ENCODE data around the gene RPL38. TPM values are rescaled to one million over a fixed set of nuclear protein-coding genes. Genes with fewer than 3 reads are reported as not detected.
A peak's percentile ranks its signal among the peaks of the same experiment; 100 is the strongest.

RPL38 gene
- total and polyA plus RNA-seq, 4 donors, result 1,051 to 1,608 (median 1,150) TPM

DNA sequence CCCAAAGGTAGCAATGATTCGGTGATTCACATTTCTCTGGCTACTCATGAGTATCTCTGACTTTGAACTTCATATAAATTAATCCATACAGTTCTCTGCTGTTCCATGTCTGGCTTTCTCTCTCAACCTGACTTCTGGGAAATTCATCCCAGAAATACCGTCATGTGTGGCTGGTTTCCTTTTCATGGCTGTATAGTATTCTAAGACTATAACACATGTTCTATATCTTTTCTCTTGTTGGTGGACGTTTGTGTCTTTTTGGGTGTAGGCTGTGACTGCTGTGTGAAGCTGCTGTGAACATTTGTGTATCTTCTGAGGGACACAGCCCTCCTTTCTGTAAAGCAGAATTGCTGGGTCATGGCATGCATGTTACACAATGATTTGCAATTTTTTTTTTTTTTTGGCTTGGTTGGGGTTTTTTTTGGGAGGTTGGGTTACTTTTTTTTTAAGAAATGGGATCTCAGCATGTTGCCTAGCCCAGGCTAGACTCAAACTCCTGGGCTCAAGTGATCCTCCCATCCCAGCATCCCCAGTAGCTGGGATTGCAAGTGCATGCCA is 16.2 kb downstream of the RPL38 start:
- H3K27ac ChIP-seq (ENCODE audit: low read depth, low read length), result no peak overlapping the region
- H3K27me3 ChIP-seq (ENCODE audit: control insufficient read depth, insufficient read depth, low read length), result no peaks in the 10 kb centered on the region
- WGBS (ENCODE audit: insufficient coverage), result 100% methylated on average over 1 of the region's 3 CpGs
- peaks cover 54% of the 10 kb centered on the region for H3K36me3 ChIP-seq (ENCODE audit: control insufficient read depth, insufficient read depth, low read length)
- no peak for DNase-seq (ENCODE audit: low read depth in 4 of 6, low spot score in 6 of 6)
- H3K4me3 ChIP-seq (ENCODE audit: low read depth, low read length), result no peak overlapping the region
- no peaks in the 10 kb centered on the region for H3K9me3 ChIP-seq (ENCODE audit: control insufficient read depth, insufficient read depth, low read length)
- peaks cover 43% of the 10 kb centered on the region for H3K4me1 ChIP-seq (ENCODE audit: control insufficient read depth, insufficient read depth, low read length)

- Histone ChIP-seq H3K36me3 (ENCODE audit: control insufficient read depth, insufficient read depth, low read length) (peaks cover 59% of the 10 kb centered on the region), H3K9me3 (ENCODE audit: control insufficient read depth, insufficient read depth, low read length) (no peaks in the 10 kb centered on the region), H3K27ac (ENCODE audit: low read depth, low read length) (no peak overlapping the region), H3K4me3 (ENCODE audit: low read depth, low read length) (no peak overlapping the region), H3K27me3 (ENCODE audit: control insufficient read depth, insufficient read depth, low read length) (no peaks in the 10 kb centered on the region), H3K4me1 (ENCODE audit: control insufficient read depth, insufficient read depth, low read length) (peaks cover 37% of the 10 kb centered on the region)
- WGBS (ENCODE audit: insufficient coverage), result 93% methylated on average over 2 of the region's 2 CpGs
- DNase-seq (ENCODE audit: low read depth in 4 of 6, low spot score in 6 of 6), result no peak
Measured at GRCh38 chr17:74220219-74220618, 16.7 kb downstream of the RPL38 start.

DNA sequence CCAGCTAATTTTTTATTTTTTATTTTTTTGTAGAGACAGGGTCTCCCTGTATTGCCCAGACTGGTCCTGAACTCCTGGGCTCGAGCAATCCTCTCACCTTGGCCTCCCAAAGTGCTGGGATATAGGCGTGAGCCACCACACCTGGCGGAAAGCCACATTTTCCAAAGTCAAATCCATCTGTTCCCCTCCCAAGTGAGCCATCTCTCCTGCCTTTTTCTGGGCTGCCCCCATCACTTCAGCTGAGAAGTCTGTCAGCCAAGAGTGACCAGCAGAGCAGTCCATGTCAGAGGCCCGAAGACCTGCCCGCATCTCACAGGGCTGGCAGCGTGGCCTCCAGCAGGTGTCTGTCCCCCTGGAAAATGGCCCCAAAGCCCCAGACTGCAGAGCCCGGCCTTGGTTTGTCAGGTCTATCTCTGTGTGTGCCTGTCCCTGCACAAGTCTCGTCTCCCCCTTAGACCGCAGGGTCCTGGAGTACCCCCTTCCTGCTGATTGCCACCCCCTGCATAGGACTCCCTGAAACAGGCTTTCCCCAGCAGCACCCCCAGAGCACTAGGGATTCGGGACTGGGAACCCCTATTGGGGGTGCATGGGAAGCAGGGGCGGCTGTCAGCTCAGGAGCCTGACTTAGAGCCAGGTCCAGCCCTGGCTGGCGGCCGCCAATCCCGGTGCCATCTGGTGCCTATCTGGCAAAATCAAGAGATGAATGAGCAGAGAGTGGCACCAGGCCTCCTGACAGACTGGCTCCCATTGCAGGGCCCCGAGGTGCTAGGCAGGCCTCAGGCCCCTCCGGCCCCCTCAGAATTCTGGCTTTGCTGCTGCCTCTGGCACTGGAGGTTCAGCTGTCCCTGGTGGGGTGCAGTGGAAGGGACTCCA is 17.7 kb downstream of the RPL38 start:
- DNase-seq (ENCODE audit: low read depth in 4 of 6, low spot score in 6 of 6), result peak in 1 of 6 donors; percentile 71

GRCh38 chr17:74222399-74222798 is 18.9 kb downstream of the RPL38 start:
- Histone ChIP-seq H3K36me3 (ENCODE audit: control insufficient read depth, insufficient read depth, low read length) (peaks cover 64% of the 10 kb centered on the region), H3K4me3 (ENCODE audit: low read depth, low read length) (no peak overlapping the region), H3K9me3 (ENCODE audit: control insufficient read depth, insufficient read depth, low read length) (no peaks in the 10 kb centered on the region), H3K27ac (ENCODE audit: low read depth, low read length) (no peak overlapping the region), H3K27me3 (ENCODE audit: control insufficient read depth, insufficient read depth, low read length) (no peaks in the 10 kb centered on the region), H3K4me1 (ENCODE audit: control insufficient read depth, insufficient read depth, low read length) (peaks cover 15% of the 10 kb centered on the region)
- WGBS (ENCODE audit: insufficient coverage), result 96% methylated on average over 13 of the region's 13 CpGs
- no peak for DNase-seq (ENCODE audit: low read depth in 4 of 6, low spot score in 6 of 6)

More for the DNA sequence above, 17.7 kb downstream of the RPL38 start:
- no peaks in the 10 kb centered on the region for H3K27me3 ChIP-seq (ENCODE audit: control insufficient read depth, insufficient read depth, low read length)
- 82% methylated on average over 16 of the region's 16 CpGs for WGBS (ENCODE audit: insufficient coverage)
- H3K4me1 ChIP-seq (ENCODE audit: control insufficient read depth, insufficient read depth, low read length), result peaks cover 28% of the 10 kb centered on the region
- H3K27ac ChIP-seq (ENCODE audit: low read depth, low read length), result no peak overlapping the region
- no peak overlapping the region for H3K4me3 ChIP-seq (ENCODE audit: low read depth, low read length)
- H3K9me3 ChIP-seq (ENCODE audit: control insufficient read depth, insufficient read depth, low read length), result no peaks in the 10 kb centered on the region
- peaks cover 65% of the 10 kb centered on the region for H3K36me3 ChIP-seq (ENCODE audit: control insufficient read depth, insufficient read depth, low read length)

DNA sequence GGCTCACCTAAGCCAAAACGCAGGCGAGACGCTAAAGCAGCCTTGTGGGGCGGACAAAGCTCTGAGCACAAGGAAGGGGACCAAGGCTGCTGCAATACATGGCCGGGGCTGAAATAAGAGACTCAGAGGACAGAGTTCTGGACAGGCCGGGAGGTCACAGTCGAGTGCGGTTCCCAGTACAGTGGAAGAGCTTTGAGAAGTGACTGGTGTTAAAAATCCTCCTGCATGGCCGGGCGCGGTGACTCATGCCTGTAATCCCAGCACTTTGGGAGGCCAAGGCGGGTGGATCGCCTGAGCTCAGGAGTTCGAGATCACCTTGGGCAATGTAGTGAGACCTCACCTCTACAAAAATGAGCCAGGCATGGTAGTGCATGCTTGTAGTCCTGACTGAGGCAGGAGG is 20.4 kb downstream of the RPL38 start:
- peaks cover 4% of the 10 kb centered on the region for H3K4me1 ChIP-seq (ENCODE audit: control insufficient read depth, insufficient read depth, low read length)

GRCh38 chr17:74224959-74225725 is 21.7 kb downstream of the RPL38 start:
- Histone ChIP-seq H3K4me1 (ENCODE audit: control insufficient read depth, insufficient read depth, low read length) (peaks cover 4% of the 10 kb centered on the region), H3K36me3 (ENCODE audit: control insufficient read depth, insufficient read depth, low read length) (peaks cover 59% of the 10 kb centered on the region), H3K9me3 (ENCODE audit: control insufficient read depth, insufficient read depth, low read length) (no peaks in the 10 kb centered on the region), H3K27ac (ENCODE audit: low read depth, low read length) (no peak overlapping the region), H3K27me3 (ENCODE audit: control insufficient read depth, insufficient read depth, low read length) (no peaks in the 10 kb centered on the region), H3K4me3 (ENCODE audit: low read depth, low read length) (no peak overlapping the region)
- WGBS (ENCODE audit: insufficient coverage), result 94% methylated on average over 17 of the region's 20 CpGs
- DNase-seq (ENCODE audit: low read depth in 4 of 6, low spot score in 6 of 6), result no peak

More for the DNA sequence above, 20.4 kb downstream of the RPL38 start:
- Histone ChIP-seq H3K36me3 (ENCODE audit: control insufficient read depth, insufficient read depth, low read length) (peaks cover 57% of the 10 kb centered on the region), H3K27me3 (ENCODE audit: control insufficient read depth, insufficient read depth, low read length) (no peaks in the 10 kb centered on the region), H3K9me3 (ENCODE audit: control insufficient read depth, insufficient read depth, low read length) (no peaks in the 10 kb centered on the region), H3K27ac (ENCODE audit: low read depth, low read length) (no peak overlapping the region), H3K4me3 (ENCODE audit: low read depth, low read length) (no peak overlapping the region)
- DNase-seq (ENCODE audit: low read depth in 4 of 6, low spot score in 6 of 6), result no peak
- 92% methylated on average over 14 of the region's 14 CpGs for WGBS (ENCODE audit: insufficient coverage)

GRCh38 chr17:74226252-74226651 is 22.8 kb downstream of the RPL38 start:
- Histone ChIP-seq H3K9me3 (ENCODE audit: control insufficient read depth, insufficient read depth, low read length) (no peaks in the 10 kb centered on the region), H3K36me3 (ENCODE audit: control insufficient read depth, insufficient read depth, low read length) (peaks cover 63% of the 10 kb centered on the region), H3K27me3 (ENCODE audit: control insufficient read depth, insufficient read depth, low read length) (no peaks in the 10 kb centered on the region), H3K27ac (ENCODE audit: low read depth, low read length) (no peak overlapping the region), H3K4me1 (ENCODE audit: control insufficient read depth, insufficient read depth, low read length) (peaks cover 4% of the 10 kb centered on the region), H3K4me3 (ENCODE audit: low read depth, low read length) (no peak overlapping the region)
- 87% methylated on average over 6 of the region's 6 CpGs for WGBS (ENCODE audit: insufficient coverage)
- no peak for DNase-seq (ENCODE audit: low read depth in 4 of 6, low spot score in 6 of 6)

- Histone ChIP-seq H3K27me3 (ENCODE audit: control insufficient read depth, insufficient read depth, low read length) (no peaks in the 10 kb centered on the region), H3K27ac (ENCODE audit: low read depth, low read length) (no peak overlapping the region), H3K4me3 (ENCODE audit: low read depth, low read length) (no peak overlapping the region), H3K36me3 (ENCODE audit: control insufficient read depth, insufficient read depth, low read length) (peaks cover 63% of the 10 kb centered on the region), H3K4me1 (ENCODE audit: control insufficient read depth, insufficient read depth, low read length) (peaks cover under 1% of the 10 kb centered on the region), H3K9me3 (ENCODE audit: control insufficient read depth, insufficient read depth, low read length) (no peaks in the 10 kb centered on the region)
- 80% methylated on average over 1 of the region's 10 CpGs for WGBS (ENCODE audit: insufficient coverage)
- no peak for DNase-seq (ENCODE audit: low read depth in 4 of 6, low spot score in 6 of 6)
Measured at GRCh38 chr17:74227271-74228080, 24.0 kb downstream of the RPL38 start.

Measured in spinal cord (tissue), 10 donors.